SH-SY5Y (cell line): ENCODE data around the gene MEIS2.

ENCODE experiments used
- GATA2 ChIP-seq: IDR thresholded peaks from 2 replicates; pipeline ENCODE4 v1.6.1; 2011; ENCODE audit warnings: mild to moderate bottlenecking, low read depth, low read length
- GATA3 ChIP-seq: IDR thresholded peaks from 2 replicates; pipeline ENCODE4 v1.6.1; 2011; ENCODE audit warnings: low read depth, mild to moderate bottlenecking, low read length, moderate library complexity

DNA sequence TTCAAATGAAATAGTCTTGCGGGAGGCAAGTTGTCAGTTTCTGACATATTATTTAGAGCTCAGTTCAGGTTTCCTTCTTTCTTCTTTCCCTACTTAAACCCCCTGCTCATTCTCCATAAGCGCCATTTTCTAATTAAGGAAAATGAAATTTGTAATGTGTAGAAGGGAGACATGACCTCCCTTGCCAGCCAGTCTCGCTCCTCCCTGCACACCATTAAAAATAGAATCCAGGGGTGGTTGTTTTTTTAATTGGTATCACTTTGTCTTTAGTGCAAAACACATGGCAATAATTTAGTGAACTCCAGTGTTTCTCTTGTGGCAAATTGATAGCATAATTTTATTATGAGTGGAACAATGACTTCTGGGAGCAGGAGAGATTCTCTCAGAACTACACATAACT, 160.1 kb downstream of the MEIS2 start:
- TF ChIP-seq GATA2 (no peak), GATA3 (no peak)
